ENCODE results near the gene CDKL1.

The CDKL1 gene

GRCh38 chr14:50335989-50336824 is 60.5 kb downstream of the CDKL1 start:
- no peak for TF ChIP-seq CTCF (IDR thresholded peaks at IDR 0.05; ENCODE audit: insufficient read depth, low read length, missing control alignments)
- no peak overlapping the region; the same call in 1 of the 2 replicates for H3K4me3 ChIP-seq (ENCODE audit: low read depth, low read length)
- POLR2A ChIA-PET, result interaction anchor here (0.8 kb wide), 1 partner anchor 9 kb away, joined by 3 read pairs; no protein-coding TSS in a partner anchor
- DNase-seq (ENCODE audit: low read depth, low spot score), result no peak
- CTCF ChIA-PET, result interaction anchor here (0.9 to 2.3 kb wide), 7 partner anchors 8 to 25 kb away, joined by 3 to 21 read pairs (median 6); no protein-coding TSS in a partner anchor

DNA sequence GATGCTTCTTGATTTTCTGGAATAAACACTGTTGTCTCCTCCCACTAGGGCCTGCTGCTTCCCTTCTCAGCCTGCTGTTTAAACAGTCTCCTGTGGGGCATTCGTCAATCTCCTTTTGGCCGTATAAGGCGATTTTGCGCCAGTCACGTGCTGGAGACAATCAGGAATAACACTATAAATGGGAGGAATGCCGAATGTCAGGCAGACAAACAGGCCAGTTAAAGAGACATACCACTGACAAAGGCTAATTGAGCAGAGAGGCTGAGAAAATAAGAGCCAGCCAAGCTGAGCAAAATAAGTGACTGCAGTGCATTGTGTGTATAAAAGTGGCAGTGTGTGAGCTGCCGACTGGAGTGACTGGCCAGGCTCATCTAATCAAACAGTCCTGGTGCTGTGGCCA is 61.3 kb downstream of the CDKL1 start:
- no peak overlapping the region for H3K4me3 ChIP-seq (ENCODE audit: low read depth, low read length)
- no peak for DNase-seq (ENCODE audit: low read depth, low spot score)
- ChIA-PET POLR2A (no interaction called here), CTCF (interaction anchor here (0.9 to 2.3 kb wide), 7 partner anchors 8 to 24 kb away, joined by 3 to 21 read pairs (median 6); no protein-coding TSS in a partner anchor)
- TF ChIP-seq CTCF (IDR thresholded peaks at IDR 0.05; ENCODE audit: insufficient read depth, low read length, missing control alignments), result no peak

DNA sequence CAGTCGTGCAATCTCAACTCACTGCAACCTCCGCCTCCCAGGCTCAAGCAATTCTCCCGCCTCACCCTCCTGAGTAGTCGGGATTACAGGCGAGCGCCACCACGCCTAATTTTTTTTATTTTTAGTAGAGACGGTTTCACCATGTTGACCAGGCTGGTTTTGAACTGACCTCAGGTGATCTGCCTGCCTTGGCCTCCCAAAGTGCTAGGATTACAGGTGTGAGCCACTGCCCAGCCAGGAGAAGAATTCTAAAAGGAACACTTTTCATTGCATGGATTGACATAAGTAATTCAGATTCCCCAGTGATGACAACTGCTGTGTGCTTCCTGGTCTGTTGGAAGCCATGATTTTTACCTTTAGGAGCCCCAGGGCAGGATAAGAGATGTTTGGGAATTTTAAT is 62.5 kb downstream of the CDKL1 start:
- TF ChIP-seq CTCF (IDR thresholded peaks at IDR 0.05; ENCODE audit: insufficient read depth, low read length, missing control alignments), result no peak
- DNase-seq (ENCODE audit: low read depth, low spot score), result no peak
- no peak overlapping the region for H3K4me3 ChIP-seq (ENCODE audit: low read depth, low read length)
- POLR2A ChIA-PET, result no interaction called here
- CTCF ChIA-PET, result interaction anchor here (1.0 to 2.3 kb wide), 5 partner anchors 8 to 469 kb away, joined by 3 to 21 read pairs (median 9); no protein-coding TSS in a partner anchor

- CTCF ChIA-PET, result interaction anchor here (1.1 to 1.9 kb wide), 5 partner anchors 10 to 467 kb away, joined by 3 to 15 read pairs (median 6); no protein-coding TSS in a partner anchor
- POLR2A ChIA-PET, result interaction anchor here (0.6 to 1.5 kb wide), 2 partner anchors 12 to 421 kb away, joined by 3 to 4 read pairs; no protein-coding TSS in a partner anchor
- TF ChIP-seq CTCF (IDR thresholded peaks at IDR 0.05; ENCODE audit: insufficient read depth, low read length, missing control alignments), result no peak
- H3K4me3 ChIP-seq (ENCODE audit: low read depth, low read length), result no peak overlapping the region
- peak; percentile 74 for DNase-seq (ENCODE audit: low read depth, low spot score)
Measured at GRCh38 chr14:50333014-50333509, 63.6 kb downstream of the CDKL1 start.

GRCh38 chr14:50331596-50331995 is 65.1 kb downstream of the CDKL1 start:
- ChIA-PET CTCF (interaction anchor here (1.0 to 5.3 kb wide), 6 partner anchors 9 to 200 kb away, joined by 3 to 66 read pairs (median 5); partner anchors contain the start of genes DMAC2L, L2HGDH and MAP4K5), POLR2A (interaction anchor here (1.5 kb wide), 1 partner anchor 13 kb away, joined by 4 read pairs; no protein-coding TSS in a partner anchor)
- no peak for TF ChIP-seq CTCF (IDR thresholded peaks at IDR 0.05; ENCODE audit: insufficient read depth, low read length, missing control alignments)
- DNase-seq (ENCODE audit: low read depth, low spot score), result no peak
- no peak overlapping the region for H3K4me3 ChIP-seq (ENCODE audit: low read depth, low read length)
